Activated CD4-positive, alpha-beta T cell treated with anti-CD3 and anti-CD28 coated beads, Interleukin-2, amount 50 U/mL, for 16 hours (primary cell): ENCODE measurements around the gene GRM7.

ENCODE experiments used
- DNase-seq: peaks from one replicate; pipeline ENCODE4 v3.0.0-alpha.2; 2020

The GRM7 gene

GRCh38 chr3:7249493-7250076 is 388.7 kb downstream of the GRM7 start:
- no peak for DNase-seq

- DNase-seq, result no peak
These were observed 393.3 kb downstream of the GRM7 start for GRCh38 chr3:7254251-7254650.

- no peak for DNase-seq
These were observed 400.1 kb downstream of the GRM7 start for GRCh38 chr3:7260975-7261374.

GRCh38 chr3:7263347-7264195 is 402.7 kb downstream of the GRM7 start:
- DNase-seq, result no peak

GRCh38 chr3:7264196-7264526 is 403.2 kb downstream of the GRM7 start:
- no peak for DNase-seq

- no peak for DNase-seq
These were observed 404.8 kb downstream of the GRM7 start for GRCh38 chr3:7265736-7266135.

GRCh38 chr3:7266551-7266950 is 405.6 kb downstream of the GRM7 start:
- DNase-seq, result no peak

- no peak for DNase-seq
These were observed 409.8 kb downstream of the GRM7 start for GRCh38 chr3:7270731-7271130.

- no peak for DNase-seq
These were observed 410.7 kb downstream of the GRM7 start for GRCh38 chr3:7271631-7272030.

- DNase-seq, result no peak
These were observed 411.3 kb downstream of the GRM7 start for GRCh38 chr3:7272203-7272602.

GRCh38 chr3:7275396-7275795 is 414.5 kb downstream of the GRM7 start:
- no peak for DNase-seq

- no peak for DNase-seq
These were observed 419.4 kb downstream of the GRM7 start for GRCh38 chr3:7280318-7280717.

GRCh38 chr3:7282988-7283387 is 422.1 kb downstream of the GRM7 start:
- DNase-seq, result no peak

- no peak for DNase-seq
These were observed 424.6 kb downstream of the GRM7 start for GRCh38 chr3:7285505-7285904.

GRCh38 chr3:7288133-7288532 is 427.2 kb downstream of the GRM7 start:
- DNase-seq, result no peak

- DNase-seq, result no peak
These were observed 428.2 kb downstream of the GRM7 start for GRCh38 chr3:7289121-7289520.

- no peak for DNase-seq
These were observed 429.3 kb downstream of the GRM7 start for GRCh38 chr3:7290077-7290825.

- DNase-seq, result no peak
These were observed 431.4 kb downstream of the GRM7 start for GRCh38 chr3:7292362-7292761.

- DNase-seq, result no peak
These were observed 432.4 kb downstream of the GRM7 start for GRCh38 chr3:7293286-7293685.

- DNase-seq, result no peak
These were observed 444.6 kb downstream of the GRM7 start for GRCh38 chr3:7305561-7305960.

GRCh38 chr3:7306901-7307300 is 446.0 kb downstream of the GRM7 start:
- no peak for DNase-seq

GRCh38 chr3:7307410-7307809 is 446.5 kb downstream of the GRM7 start:
- no peak for DNase-seq

- no peak for DNase-seq
These were observed 448.8 kb downstream of the GRM7 start for GRCh38 chr3:7309641-7310102.

GRCh38 chr3:7315037-7315436 is 454.1 kb downstream of the GRM7 start:
- DNase-seq, result no peak
